Measurements from ENCODE around the gene FADD.

FADD gene

GRCh38 chr11:70203751-70204465, 812 bp downstream of the FADD start:
- TF ChIP-seq, protein P1, sequence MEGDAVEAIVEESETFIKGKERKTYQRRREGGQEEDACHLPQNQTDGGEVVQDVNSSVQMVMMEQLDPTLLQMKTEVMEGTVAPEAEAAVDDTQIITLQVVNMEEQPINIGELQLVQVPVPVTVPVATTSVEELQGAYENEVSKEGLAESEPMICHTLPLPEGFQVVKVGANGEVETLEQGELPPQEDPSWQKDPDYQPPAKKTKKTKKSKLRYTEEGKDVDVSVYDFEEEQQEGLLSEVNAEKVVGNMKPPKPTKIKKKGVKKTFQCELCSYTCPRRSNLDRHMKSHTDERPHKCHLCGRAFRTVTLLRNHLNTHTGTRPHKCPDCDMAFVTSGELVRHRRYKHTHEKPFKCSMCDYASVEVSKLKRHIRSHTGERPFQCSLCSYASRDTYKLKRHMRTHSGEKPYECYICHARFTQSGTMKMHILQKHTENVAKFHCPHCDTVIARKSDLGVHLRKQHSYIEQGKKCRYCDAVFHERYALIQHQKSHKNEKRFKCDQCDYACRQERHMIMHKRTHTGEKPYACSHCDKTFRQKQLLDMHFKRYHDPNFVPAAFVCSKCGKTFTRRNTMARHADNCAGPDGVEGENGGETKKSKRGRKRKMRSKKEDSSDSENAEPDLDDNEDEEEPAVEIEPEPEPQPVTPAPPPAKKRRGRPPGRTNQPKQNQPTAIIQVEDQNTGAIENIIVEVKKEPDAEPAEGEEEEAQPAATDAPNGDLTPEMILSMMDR (IDR thresholded peaks at IDR 0.05; ENCODE audit: insufficient read depth, low read depth, low read length, missing control alignments): no peak
- peak overlapping the region; percentile 61 for H3K4me3 ChIP-seq (ENCODE audit: low read length)
- DNase-seq (ENCODE audit: low read depth): peak; percentile 94

GRCh38 chr11:70204466-70204799, 1.3 kb downstream of the FADD start:
- H3K4me3 ChIP-seq (ENCODE audit: low read length): peak overlapping the region; percentile 61
- DNase-seq (ENCODE audit: low read depth): peak; percentile 32
- TF ChIP-seq, protein P1 (IDR thresholded peaks at IDR 0.05; ENCODE audit: insufficient read depth, low read depth, low read length, missing control alignments): no peak

GRCh38 chr11:70205049-70205725, 2.1 kb downstream of the FADD start:
- peak overlapping the region; percentile 61 for H3K4me3 ChIP-seq (ENCODE audit: low read length)
- DNase-seq (ENCODE audit: low read depth): no peak
- TF ChIP-seq, protein P1 (IDR thresholded peaks at IDR 0.05; ENCODE audit: insufficient read depth, low read depth, low read length, missing control alignments): no peak

DNA sequence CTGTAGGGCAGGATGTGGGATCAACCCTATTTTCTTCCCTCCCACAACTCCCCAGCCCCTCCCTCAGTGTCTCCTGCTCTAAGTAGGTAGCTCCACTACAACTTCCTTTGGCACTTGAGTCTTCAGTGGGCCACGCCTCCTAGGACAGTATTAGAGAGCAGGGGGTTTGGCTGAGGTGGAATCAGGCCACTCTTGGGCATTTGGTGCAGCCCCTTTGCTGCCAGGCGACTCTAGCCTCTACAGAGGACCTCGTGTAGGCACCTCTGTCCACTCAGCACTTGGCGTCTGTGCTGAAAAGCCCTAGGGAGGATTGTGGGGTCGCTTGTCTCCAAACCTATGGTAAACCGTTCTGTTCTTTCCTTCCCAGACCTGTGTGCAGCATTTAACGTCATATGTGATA, 2.7 kb downstream of the FADD start:
- DNase-seq (ENCODE audit: low read depth): no peak

GRCh38 chr11:70206226-70206981, 3.3 kb downstream of the FADD start:
- TF ChIP-seq, protein P1 (IDR thresholded peaks at IDR 0.05; ENCODE audit: insufficient read depth, low read depth, low read length, missing control alignments): no peak
- no peak for DNase-seq (ENCODE audit: low read depth)
- no peak overlapping the region for H3K4me3 ChIP-seq (ENCODE audit: low read length)

More for the DNA sequence above, 2.7 kb downstream of the FADD start:
- TF ChIP-seq, protein P1 (IDR thresholded peaks at IDR 0.05; ENCODE audit: insufficient read depth, low read depth, low read length, missing control alignments): no peak
- H3K4me3 ChIP-seq (ENCODE audit: low read length): no peak overlapping the region

DNA sequence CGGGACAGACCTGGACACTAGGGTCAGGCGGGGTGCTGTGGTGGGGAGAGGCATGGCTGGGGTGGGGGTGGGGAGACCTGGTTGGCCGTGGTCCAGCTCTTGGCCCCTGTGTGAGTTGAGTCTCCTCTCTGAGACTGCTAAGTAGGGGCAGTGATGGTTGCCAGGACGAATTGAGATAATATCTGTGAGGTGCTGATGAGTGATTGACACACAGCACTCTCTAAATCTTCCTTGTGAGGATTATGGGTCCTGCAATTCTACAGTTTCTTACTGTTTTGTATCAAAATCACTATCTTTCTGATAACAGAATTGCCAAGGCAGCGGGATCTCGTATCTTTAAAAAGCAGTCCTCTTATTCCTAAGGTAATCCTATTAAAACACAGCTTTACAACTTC, 3.9 kb downstream of the FADD start:
- DNase-seq (ENCODE audit: low read depth): no peak
- no peak overlapping the region for H3K4me3 ChIP-seq (ENCODE audit: low read length)
- TF ChIP-seq, protein P1 (IDR thresholded peaks at IDR 0.05; ENCODE audit: insufficient read depth, low read depth, low read length, missing control alignments): no peak
